Prostate gland (tissue), 2 donors: Measurements from ENCODE around the gene MOB3A. TPM values are rescaled to one million over a fixed set of nuclear protein-coding genes. Genes with fewer than 3 reads are reported as not detected.

ENCODE experiments used
- DNase-seq: peaks from one replicate; pipeline ENCODE4 v3.0.0-alpha.2; 2019; ENCODE audit warnings: low spot score
- H3K27ac ChIP-seq, 2 donors: fragments of 200-600 bp; sonication (generic); 2 replicates each; pipeline ENCODE4 v1.5.1; 2017 to 2019
- H3K27me3 ChIP-seq: fragments of 200-600 bp; sonication (generic); replicated peaks from 2 replicates; pipeline ENCODE4 v1.5.1; 2019; ENCODE audit not compliant: insufficient read depth
- H3K36me3 ChIP-seq, 2 donors: fragments of 200-600 bp; sonication (generic); 1 replicate in 1 of 2; 2 replicates in 1 of 2; pipeline versions ENCODE4 v1.5.1 to v1.8.1; 2017 to 2019
- H3K4me1 ChIP-seq: fragments of 200-600 bp; sonication (generic); replicated peaks from 2 replicates; pipeline ENCODE4 v1.5.1; 2019
- H3K4me3 ChIP-seq, 2 donors: fragments of 200-600 bp; sonication (generic); 2 replicates each; pipeline ENCODE4 v1.5.1; 2017 to 2019
- H3K9me3 ChIP-seq: fragments of 200-600 bp; sonication (generic); 2 replicates; pipeline ENCODE4 v1.5.1; 2017
- POLR2A ChIP-seq: fragments of 450-650 bp; IDR thresholded peaks from one replicate; pipeline ENCODE4 v1.6.1; 2016; ENCODE audit warnings: antibody characterized with exemption, mild to moderate bottlenecking
- POLR2AphosphoS5 ChIP-seq: sonication (generic); formaldehyde crosslinking; IDR thresholded peaks from one replicate; pipeline ENCODE4 v1.6.1; 2017; ENCODE audit warnings: antibody characterized with exemption
- WGBS: methylation state at CpG from one replicate; pipeline ENCODE4 v1.1.5; 2018; 5-methylcytosine and 5-hydroxymethylcytosine counted together
- intact Hi-C: fragments of 100-400 bp; cut with DNase I; formaldehyde crosslinking; loops from one replicate; pipeline ENCODE4 v1.14.2; 2022
- total RNA-seq, 2 donors: library from RNA; depleted of rRNA; stranded (reverse); fragments of >200 nt; gene quantifications; one replicate each; pipeline ENCODE4 v1.1.0, GENCODE V29; 2016
- TF ChIP-seq, protein P1 (sequence below), 4 experiments: fragments of 200-600 bp in 2 of 4; fragments of 450-650 bp in 2 of 4; sonication (generic) in 2 of 4; IDR thresholded peaks; 1 replicate in 3 of 4; 2 replicates in 1 of 4; pipeline ENCODE4 v1.5.1; 2016 to 2019; ENCODE audit warnings: antibody characterized with exemption in 4 of 4, mild to moderate bottlenecking in 2 of 4, moderate library complexity in 2 of 4

MOB3A gene
- total RNA-seq, 2 donors from 2014 or later, result 40.1 to 43.5 TPM

DNA sequence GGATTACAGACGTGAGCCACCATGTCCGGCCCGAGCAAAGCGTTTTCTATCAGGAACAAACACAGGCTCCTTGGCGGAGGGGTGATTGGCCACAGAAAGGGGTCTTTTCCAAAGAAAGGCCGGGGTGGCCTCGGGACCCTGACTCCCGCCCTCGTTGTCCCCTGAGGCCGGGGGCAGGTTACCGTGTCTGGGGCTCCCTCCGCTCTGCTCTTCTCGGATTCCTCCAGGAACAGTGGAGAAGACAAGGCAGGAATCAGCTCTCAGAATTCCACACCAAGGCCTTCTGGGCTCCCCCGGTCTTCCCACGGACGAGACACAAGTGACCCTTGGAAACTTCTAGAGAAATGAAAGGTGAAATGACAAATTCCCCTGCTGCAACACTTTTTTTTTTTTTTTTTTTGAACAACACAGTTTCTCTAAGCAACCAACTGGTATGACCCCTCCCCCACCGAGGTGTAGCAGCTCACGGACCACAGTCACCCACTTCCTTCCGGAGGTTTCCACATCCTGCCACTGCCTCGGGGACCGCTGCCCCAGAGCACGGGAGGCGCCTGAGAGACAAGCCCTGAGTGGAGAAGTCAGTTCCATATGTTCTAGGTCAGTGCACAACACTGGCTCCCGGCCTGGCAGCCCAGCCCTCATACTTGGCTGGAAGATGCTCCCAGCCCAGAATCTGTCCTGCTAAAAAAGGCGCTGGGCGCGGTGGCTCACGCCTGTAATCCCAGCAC, 11.0 kb downstream of the MOB3A start:
- Histone ChIP-seq H3K9me3 (no peaks in the 10 kb centered on the region), H3K36me3 (no peaks in the 10 kb centered on the region), H3K4me1 (peaks cover 18% of the 10 kb centered on the region), H3K27me3 (no peaks in the 10 kb centered on the region), H3K27ac (peak overlapping the region; percentile 48 to 75), H3K4me3 (no peak overlapping the region)
- TF ChIP-seq, protein P1, sequence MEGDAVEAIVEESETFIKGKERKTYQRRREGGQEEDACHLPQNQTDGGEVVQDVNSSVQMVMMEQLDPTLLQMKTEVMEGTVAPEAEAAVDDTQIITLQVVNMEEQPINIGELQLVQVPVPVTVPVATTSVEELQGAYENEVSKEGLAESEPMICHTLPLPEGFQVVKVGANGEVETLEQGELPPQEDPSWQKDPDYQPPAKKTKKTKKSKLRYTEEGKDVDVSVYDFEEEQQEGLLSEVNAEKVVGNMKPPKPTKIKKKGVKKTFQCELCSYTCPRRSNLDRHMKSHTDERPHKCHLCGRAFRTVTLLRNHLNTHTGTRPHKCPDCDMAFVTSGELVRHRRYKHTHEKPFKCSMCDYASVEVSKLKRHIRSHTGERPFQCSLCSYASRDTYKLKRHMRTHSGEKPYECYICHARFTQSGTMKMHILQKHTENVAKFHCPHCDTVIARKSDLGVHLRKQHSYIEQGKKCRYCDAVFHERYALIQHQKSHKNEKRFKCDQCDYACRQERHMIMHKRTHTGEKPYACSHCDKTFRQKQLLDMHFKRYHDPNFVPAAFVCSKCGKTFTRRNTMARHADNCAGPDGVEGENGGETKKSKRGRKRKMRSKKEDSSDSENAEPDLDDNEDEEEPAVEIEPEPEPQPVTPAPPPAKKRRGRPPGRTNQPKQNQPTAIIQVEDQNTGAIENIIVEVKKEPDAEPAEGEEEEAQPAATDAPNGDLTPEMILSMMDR (IDR thresholded peaks at IDR 0.05), result no peak
- peak; percentile 8 for TF ChIP-seq POLR2AphosphoS5
- intact Hi-C loops, result no loop called here
- WGBS, result 79% methylated on average over 28 of the region's 28 CpGs
- no peak for DNase-seq

GRCh38 chr19:2083174-2083854, 12.8 kb downstream of the MOB3A start:
- WGBS, result 73% methylated on average over 20 of the region's 20 CpGs
- no peak for DNase-seq
- Histone ChIP-seq H3K27me3 (no peaks in the 10 kb centered on the region), H3K4me1 (peaks cover 6% of the 10 kb centered on the region), H3K27ac (peak overlapping the region; percentile 48 to 75), H3K36me3 (peaks cover 0 to 1% of the 10 kb centered on the region in 2 donors), H3K9me3 (no peaks in the 10 kb centered on the region), H3K4me3 (no peak overlapping the region)
- intact Hi-C loops, result no loop called here
- no peak for TF ChIP-seq POLR2A
- no peak for TF ChIP-seq POLR2AphosphoS5
- TF ChIP-seq, protein P1 (IDR thresholded peaks at IDR 0.05), result no peak

- Histone ChIP-seq H3K9me3 (no peaks in the 10 kb centered on the region), H3K36me3 (peaks cover 0 to 13% of the 10 kb centered on the region in 2 donors), H3K27ac (peak overlapping the region in 1 of 2 donors; percentile 18), H3K4me1 (peaks cover 6% of the 10 kb centered on the region), H3K27me3 (no peaks in the 10 kb centered on the region), H3K4me3 (no peak overlapping the region)
- TF ChIP-seq POLR2A (no peak), POLR2AphosphoS5 (no peak)
- TF ChIP-seq, protein P1 (IDR thresholded peaks at IDR 0.05), result no peak
- intact Hi-C loops, result no loop called here
- DNase-seq, result no peak
- 89% methylated on average over 28 of the region's 30 CpGs for WGBS
These were observed 14.0 kb downstream of the MOB3A start for GRCh38 chr19:2081873-2082810.

DNA sequence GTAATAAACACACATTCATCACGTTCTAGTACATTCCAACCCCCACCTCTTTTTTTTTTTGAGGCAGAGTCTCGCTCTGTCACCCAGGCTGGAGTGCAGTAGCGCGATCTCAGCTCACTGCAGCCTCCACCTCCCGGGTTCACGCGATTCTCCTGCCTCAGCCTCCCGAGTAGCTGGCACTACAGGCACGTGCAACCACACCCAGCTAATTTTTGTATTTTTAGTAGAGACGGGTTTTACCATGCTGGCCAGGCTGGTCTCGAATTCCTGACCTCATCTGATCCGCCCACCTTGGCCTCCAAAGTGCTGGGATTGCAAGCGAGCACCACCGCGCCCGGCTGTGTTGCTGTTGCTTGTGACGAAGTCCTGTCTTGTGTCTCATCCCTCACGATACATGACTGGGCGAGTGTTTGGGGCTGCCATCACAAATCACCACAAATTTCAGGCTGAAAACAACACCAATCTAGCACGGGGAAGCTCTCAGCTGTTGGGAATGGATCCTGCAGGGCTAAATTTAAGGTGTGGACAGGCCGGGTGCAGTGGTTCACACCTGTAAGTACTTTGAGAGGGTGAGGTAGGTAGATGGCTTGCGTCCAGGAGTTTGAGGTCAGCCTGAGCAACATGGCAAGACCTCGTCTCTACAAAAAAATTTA, 15.7 kb downstream of the MOB3A start:
- TF ChIP-seq, protein P1 (IDR thresholded peaks at IDR 0.05), result no peak
- TF ChIP-seq POLR2A, result no peak
- no peak for TF ChIP-seq POLR2AphosphoS5
- Histone ChIP-seq H3K27ac (no peak overlapping the region), H3K27me3 (no peaks in the 10 kb centered on the region), H3K4me3 (no peak overlapping the region), H3K36me3 (peaks cover 0 to 27% of the 10 kb centered on the region in 2 donors), H3K4me1 (peaks cover 6% of the 10 kb centered on the region), H3K9me3 (no peaks in the 10 kb centered on the region)
- 76% methylated on average over 23 of the region's 23 CpGs for WGBS
- intact Hi-C loops, result no loop called here
- no peak for DNase-seq
